ENCODE measurements around the gene TXNDC12.
"Not testable (repeated sequence)": the region's sequence is repeated elsewhere in the genome, so short reads cannot be mapped to it uniquely, and the experiment has no call there.

The TXNDC12 gene

GRCh38 chr1:52055066-52055865 is at the start of gene TXNDC12:
Gene TXNDC12 (minus strand): TSS chr1:52055191. CDS start chr1:52055096, 95 bp downstream.
- DNase-seq (ENCODE audit: low spot score): peak; percentile 90

GRCh38 chr1:52102336-52103013 is 47.5 kb upstream of the TXNDC12 start:
- no peak for DNase-seq (ENCODE audit: low spot score)

- no peak for DNase-seq (ENCODE audit: low spot score)
These were observed 43.3 kb upstream of the TXNDC12 start for GRCh38 chr1:52098139-52098871.

GRCh38 chr1:52096216-52096615 is 41.2 kb upstream of the TXNDC12 start:
- no peak for DNase-seq (ENCODE audit: low spot score)

- not testable (repeated sequence) for DNase-seq (ENCODE audit: low spot score)
These were observed 39.3 kb upstream of the TXNDC12 start for GRCh38 chr1:52094300-52094699.

GRCh38 chr1:52087892-52088291 is 32.9 kb upstream of the TXNDC12 start:
- not testable (repeated sequence) for DNase-seq (ENCODE audit: low spot score)

GRCh38 chr1:52080014-52080415 is 25.0 kb upstream of the TXNDC12 start:
- DNase-seq (ENCODE audit: low spot score): no peak

- not testable (repeated sequence) for DNase-seq (ENCODE audit: low spot score)
These were observed 22.3 kb upstream of the TXNDC12 start for GRCh38 chr1:52077277-52077676.

GRCh38 chr1:52072291-52072690 is 17.3 kb upstream of the TXNDC12 start:
- no peak for DNase-seq (ENCODE audit: low spot score)

- no peak for DNase-seq (ENCODE audit: low spot score)
These were observed 15.7 kb upstream of the TXNDC12 start for GRCh38 chr1:52070704-52071103.

GRCh38 chr1:52063192-52063591 is 8.2 kb upstream of the TXNDC12 start:
- DNase-seq (ENCODE audit: low spot score): no peak

- no peak for DNase-seq (ENCODE audit: low spot score)
These were observed 5.8 kb upstream of the TXNDC12 start for GRCh38 chr1:52060822-52061221.

- no peak for DNase-seq (ENCODE audit: low spot score)
These were observed 4.9 kb upstream of the TXNDC12 start for GRCh38 chr1:52059888-52060287.

- DNase-seq (ENCODE audit: low spot score): peak; percentile 47
These were observed 4.3 kb upstream of the TXNDC12 start for GRCh38 chr1:52059321-52059720.

GRCh38 chr1:52057876-52058415 is 3.0 kb upstream of the TXNDC12 start:
- DNase-seq (ENCODE audit: low spot score): no peak

GRCh38 chr1:52057255-52057654 is 2.3 kb upstream of the TXNDC12 start:
- DNase-seq (ENCODE audit: low spot score): no peak

GRCh38 chr1:52056937-52057231 is 1.9 kb upstream of the TXNDC12 start:
- DNase-seq (ENCODE audit: low spot score): peak; percentile 54

- DNase-seq (ENCODE audit: low spot score): peak; percentile 88
These were observed 1.4 kb upstream of the TXNDC12 start, which contains the start of gene BTF3L4 for GRCh38 chr1:52056163-52056936. Gene BTF3L4 (plus strand): TSS chr1:52056295. CDS start chr1:52059848, 3,553 bp downstream.

- DNase-seq (ENCODE audit: low spot score): no peak
These were observed 823 bp upstream of the TXNDC12 start for GRCh38 chr1:52055866-52056162.

GRCh38 chr1:52054496-52055065 is 410 bp downstream of the TXNDC12 start:
- DNase-seq (ENCODE audit: low spot score): no peak

GRCh38 chr1:52053862-52054261 is 1.1 kb downstream of the TXNDC12 start:
- DNase-seq (ENCODE audit: low spot score): no peak

GRCh38 chr1:52049337-52049736 is 5.7 kb downstream of the TXNDC12 start:
- DNase-seq (ENCODE audit: low spot score): not testable (repeated sequence)
